Nephron (organoid): ENCODE results near the gene LIN28B.
"Not testable (repeated sequence)": the region's sequence is repeated elsewhere in the genome, so short reads cannot be mapped to it uniquely, and the experiment has no call there.

ENCODE experiments used
- H3K27ac Mint-ChIP-seq, 3 experiments: 2 replicates each; pipeline ENCODE4 v1.8.0; 2020; ENCODE audit warnings: mixed read lengths in 3 of 3, mild to moderate bottlenecking in 2 of 3, moderate library complexity in 1 of 3
- H3K27me3 Mint-ChIP-seq: 2 replicates; pipeline ENCODE4 v1.8.0; 2021; ENCODE audit warnings: low read depth, mild to moderate bottlenecking, moderate library complexity, mixed read lengths
- H3K36me3 Mint-ChIP-seq: 2 replicates; pipeline ENCODE4 v1.8.0; 2020; ENCODE audit warnings: low read depth, mixed read lengths
- H3K4me1 Mint-ChIP-seq: 2 replicates; pipeline ENCODE4 v1.8.0; 2020; ENCODE audit warnings: mixed read lengths
- H3K4me3 Mint-ChIP-seq, 3 experiments: 2 replicates each; pipeline ENCODE4 v1.8.0; 2020; ENCODE audit warnings: mild to moderate bottlenecking in 3 of 3, mixed read lengths in 3 of 3, moderate library complexity in 2 of 3
- H3K9me3 Mint-ChIP-seq: 2 replicates; pipeline ENCODE4 v1.8.0; 2020; ENCODE audit warnings: mixed read lengths
- TF ChIP-seq, protein P1 (sequence below), 3 experiments: fragments of 200-600 bp; sonication (generic); IDR thresholded peaks; one replicate each; pipeline ENCODE4 v1.5.0; 2021; ENCODE audit warnings: antibody characterized with exemption in 3 of 3; ENCODE audit not compliant: unreplicated experiment in 3 of 3

LIN28B gene

DNA sequence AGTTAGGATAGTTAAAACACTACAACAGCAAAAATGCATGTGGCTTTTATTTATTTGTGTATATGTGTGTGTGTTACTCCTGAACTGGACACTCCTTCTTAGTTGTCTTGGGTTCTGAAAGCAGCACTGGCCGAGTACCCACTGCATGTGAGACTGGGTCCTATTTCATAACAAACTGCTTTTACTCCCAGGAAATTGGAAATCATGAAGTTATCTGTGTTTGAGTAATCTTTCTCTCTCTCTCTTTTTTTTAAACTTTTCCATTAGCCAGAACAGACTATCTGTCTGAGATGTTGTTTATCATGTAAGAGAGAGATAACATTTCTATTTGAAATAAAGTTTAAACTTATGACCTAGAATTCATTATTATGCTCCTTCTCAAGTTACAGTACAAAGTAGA, 110.4 kb downstream of the LIN28B start:
- Mint-ChIP-seq H3K27me3 (no peaks in the 10 kb centered on the region), H3K27ac (no peak overlapping the region), H3K4me1 (peaks cover 8% of the 10 kb centered on the region), H3K36me3 (peaks cover 16% of the 10 kb centered on the region), H3K9me3 (no peaks in the 10 kb centered on the region), H3K4me3 (no peak overlapping the region)
- TF ChIP-seq, protein P1, sequence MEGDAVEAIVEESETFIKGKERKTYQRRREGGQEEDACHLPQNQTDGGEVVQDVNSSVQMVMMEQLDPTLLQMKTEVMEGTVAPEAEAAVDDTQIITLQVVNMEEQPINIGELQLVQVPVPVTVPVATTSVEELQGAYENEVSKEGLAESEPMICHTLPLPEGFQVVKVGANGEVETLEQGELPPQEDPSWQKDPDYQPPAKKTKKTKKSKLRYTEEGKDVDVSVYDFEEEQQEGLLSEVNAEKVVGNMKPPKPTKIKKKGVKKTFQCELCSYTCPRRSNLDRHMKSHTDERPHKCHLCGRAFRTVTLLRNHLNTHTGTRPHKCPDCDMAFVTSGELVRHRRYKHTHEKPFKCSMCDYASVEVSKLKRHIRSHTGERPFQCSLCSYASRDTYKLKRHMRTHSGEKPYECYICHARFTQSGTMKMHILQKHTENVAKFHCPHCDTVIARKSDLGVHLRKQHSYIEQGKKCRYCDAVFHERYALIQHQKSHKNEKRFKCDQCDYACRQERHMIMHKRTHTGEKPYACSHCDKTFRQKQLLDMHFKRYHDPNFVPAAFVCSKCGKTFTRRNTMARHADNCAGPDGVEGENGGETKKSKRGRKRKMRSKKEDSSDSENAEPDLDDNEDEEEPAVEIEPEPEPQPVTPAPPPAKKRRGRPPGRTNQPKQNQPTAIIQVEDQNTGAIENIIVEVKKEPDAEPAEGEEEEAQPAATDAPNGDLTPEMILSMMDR (IDR thresholded peaks at IDR 0.05; ENCODE audit: unreplicated experiment in 3 of 3): no peak

DNA sequence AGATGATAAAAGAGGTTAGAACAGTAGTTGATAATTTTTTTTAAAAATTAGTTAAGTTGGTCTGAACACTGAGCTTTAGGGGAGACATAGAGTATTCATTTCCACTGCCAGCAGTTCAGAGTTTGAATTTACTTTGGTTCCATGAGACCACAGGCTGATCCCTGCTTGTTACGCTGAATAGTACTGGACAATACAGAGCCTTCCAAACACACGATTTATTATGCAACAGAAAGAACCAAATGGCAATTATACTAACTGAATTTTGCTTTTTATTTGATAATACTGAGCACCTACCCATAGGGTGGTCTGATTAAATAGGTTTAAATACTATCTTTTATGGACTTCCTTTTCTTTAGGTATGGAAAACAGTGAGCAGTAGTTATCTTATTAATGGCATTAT, 111.5 kb downstream of the LIN28B start:
- peaks cover 8% of the 10 kb centered on the region for H3K4me1 Mint-ChIP-seq
- H3K4me3 Mint-ChIP-seq: no peak overlapping the region
- H3K27ac Mint-ChIP-seq: no peak overlapping the region

DNA sequence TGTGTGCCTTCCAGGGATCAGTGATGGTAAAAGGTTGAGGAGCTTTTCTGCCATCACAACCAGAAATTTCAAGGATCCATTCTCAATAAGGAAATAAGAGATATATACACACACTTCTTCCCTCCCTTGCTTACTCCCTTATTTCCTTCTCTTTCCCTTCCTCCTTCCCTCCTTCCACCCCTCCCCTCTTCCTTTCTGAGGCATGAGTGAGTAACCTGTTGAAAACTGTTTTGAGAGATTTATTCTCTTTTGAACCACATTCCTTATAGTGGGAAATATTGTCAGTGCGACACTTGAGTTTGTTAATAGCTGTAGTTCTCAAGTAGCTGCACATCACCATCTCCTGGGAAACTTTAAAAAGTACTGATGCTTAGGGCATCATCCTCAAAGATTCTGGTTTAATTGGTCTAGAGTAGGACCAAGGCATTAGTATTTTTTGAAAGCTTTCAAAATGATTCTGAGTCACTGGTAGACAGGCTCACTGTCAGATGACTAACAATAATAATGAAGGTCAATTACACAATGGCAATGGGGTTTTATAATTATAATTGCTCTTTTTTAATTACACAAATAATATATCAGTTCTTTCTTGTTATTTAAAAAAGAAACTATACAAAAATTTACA, 113.0 kb downstream of the LIN28B start:
- Mint-ChIP-seq H3K4me3 (no peak overlapping the region), H3K4me1 (peaks cover 8% of the 10 kb centered on the region), H3K27ac (no peak overlapping the region), H3K36me3 (peaks cover 4% of the 10 kb centered on the region), H3K9me3 (no peaks in the 10 kb centered on the region), H3K27me3 (no peaks in the 10 kb centered on the region)
- TF ChIP-seq, protein P1 (IDR thresholded peaks at IDR 0.05; ENCODE audit: unreplicated experiment in 3 of 3): no peak

More for the DNA sequence above, 111.5 kb downstream of the LIN28B start:
- TF ChIP-seq, protein P1 (IDR thresholded peaks at IDR 0.05; ENCODE audit: unreplicated experiment in 3 of 3): no peak
- Mint-ChIP-seq H3K9me3 (no peaks in the 10 kb centered on the region), H3K27me3 (no peaks in the 10 kb centered on the region), H3K36me3 (peaks cover 12% of the 10 kb centered on the region)

DNA sequence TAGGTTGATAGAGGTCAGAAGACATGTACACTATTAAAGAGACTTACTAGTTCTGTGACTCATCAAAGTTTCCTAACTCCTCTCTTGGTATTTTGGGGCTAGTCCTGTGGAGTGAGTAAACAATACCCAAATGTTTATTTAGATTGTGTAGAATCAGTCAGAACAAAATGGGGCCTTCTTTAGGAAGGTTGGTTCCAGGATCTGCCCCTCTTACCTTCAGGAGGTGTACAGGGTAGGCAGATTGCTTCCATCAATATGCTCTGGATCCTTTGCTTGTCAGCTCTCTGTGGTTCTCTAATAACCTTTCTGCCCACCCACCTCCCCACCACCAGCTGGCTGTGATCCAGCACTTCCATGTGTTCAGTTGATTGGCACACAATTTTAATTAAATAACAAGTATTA, 115.9 kb downstream of the LIN28B start:
- no peak overlapping the region for H3K27ac Mint-ChIP-seq
- TF ChIP-seq, protein P1 (IDR thresholded peaks at IDR 0.05; ENCODE audit: unreplicated experiment in 3 of 3): no peak
- H3K4me3 Mint-ChIP-seq: no peak overlapping the region
- peaks cover 2% of the 10 kb centered on the region for H3K4me1 Mint-ChIP-seq
- no peaks in the 10 kb centered on the region for H3K9me3 Mint-ChIP-seq
- no peaks in the 10 kb centered on the region for H3K27me3 Mint-ChIP-seq
- no peaks in the 10 kb centered on the region for H3K36me3 Mint-ChIP-seq

DNA sequence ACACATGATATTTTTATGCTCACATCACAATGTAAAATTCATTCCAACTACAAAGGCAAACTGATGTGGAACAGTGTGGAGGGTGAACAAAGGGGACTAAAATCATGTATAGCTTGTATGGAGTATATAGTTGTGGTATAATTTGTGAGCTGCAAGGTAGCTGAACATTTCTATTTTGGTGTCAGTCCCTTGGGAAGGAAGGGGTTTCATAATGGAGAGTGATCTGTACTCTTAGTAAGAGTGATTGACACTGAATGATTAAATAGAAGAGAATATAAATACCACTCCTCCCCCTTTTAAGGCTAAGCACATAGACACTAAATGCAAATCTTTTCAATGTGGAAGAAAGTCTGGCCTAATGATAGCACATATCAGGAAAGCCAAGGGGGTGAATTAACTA, 118.3 kb downstream of the LIN28B start:
- H3K4me1 Mint-ChIP-seq: no peaks in the 10 kb centered on the region
- H3K4me3 Mint-ChIP-seq: no peak overlapping the region
- peaks cover 14% of the 10 kb centered on the region for H3K36me3 Mint-ChIP-seq
- no peaks in the 10 kb centered on the region for H3K27me3 Mint-ChIP-seq
- TF ChIP-seq, protein P1 (IDR thresholded peaks at IDR 0.05; ENCODE audit: unreplicated experiment in 3 of 3): no peak
- no peak overlapping the region for H3K27ac Mint-ChIP-seq
- no peaks in the 10 kb centered on the region for H3K9me3 Mint-ChIP-seq

DNA sequence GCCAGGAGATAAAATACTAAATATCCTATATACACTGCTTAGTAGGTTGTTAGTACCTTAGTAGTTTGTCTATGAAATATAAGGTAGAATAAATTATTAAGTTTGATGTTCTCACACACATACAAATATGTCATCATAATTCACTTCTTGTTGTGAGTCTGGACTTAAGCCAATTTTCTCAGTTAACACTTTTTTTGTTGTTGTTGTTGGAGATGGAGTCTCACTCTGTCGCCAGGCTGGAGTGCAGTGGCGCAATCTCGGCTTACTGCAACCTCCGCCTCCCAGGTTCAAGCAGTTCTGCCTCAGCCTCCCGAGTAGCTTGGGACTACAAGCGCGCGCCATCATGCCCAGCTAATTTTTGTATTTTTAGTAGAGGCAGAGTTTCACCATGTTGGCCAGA, 119.5 kb downstream of the LIN28B start:
- not testable (repeated sequence) for H3K9me3 Mint-ChIP-seq, H3K4me3 Mint-ChIP-seq, H3K27me3 Mint-ChIP-seq, H3K4me1 Mint-ChIP-seq, H3K27ac Mint-ChIP-seq
- peaks cover 14% of the 10 kb centered on the region for H3K36me3 Mint-ChIP-seq
